ENCODE measurements around the gene CITED4. TPM values are rescaled to one million over a fixed set of nuclear protein-coding genes. Genes with fewer than 3 reads are reported as not detected.

Gene CITED4
- total RNA-seq, 2 experiments from 2014 or later: 13.1 to 15.0 TPM

DNA sequence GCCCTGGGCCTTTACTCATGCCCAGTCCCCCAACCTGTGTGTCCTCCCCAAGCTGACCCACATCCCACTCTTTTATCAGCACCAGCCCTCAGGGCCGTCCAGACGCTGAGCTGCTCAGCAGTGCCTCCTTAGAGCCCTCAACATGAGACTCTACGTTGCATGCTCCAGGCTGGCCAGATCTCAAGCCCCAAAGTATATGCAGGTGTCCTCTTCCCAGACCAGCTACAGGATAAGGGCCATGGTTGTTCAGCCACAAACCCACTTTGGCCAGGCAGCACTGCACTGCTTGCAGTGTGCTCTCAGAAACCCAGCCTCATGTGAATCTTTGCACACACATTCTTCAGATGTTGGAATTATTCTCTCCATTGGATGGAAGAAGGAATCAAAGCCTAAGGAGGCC, 6.0 kb downstream of the CITED4 start:
- Mint-ChIP-seq H3K27me3 (peaks cover 29% of the 10 kb centered on the region), H3K4me3 (no peak overlapping the region), H3K27ac (no peak overlapping the region), H3K9me3 (no peaks in the 10 kb centered on the region), H3K36me3 (no peaks in the 10 kb centered on the region), H3K4me1 (peaks cover 5% of the 10 kb centered on the region)
- ATAC-seq (ENCODE audit: low read depth) (no peak), DNase-seq (no peak)
- POLR2A ChIA-PET: no interaction called here

DNA sequence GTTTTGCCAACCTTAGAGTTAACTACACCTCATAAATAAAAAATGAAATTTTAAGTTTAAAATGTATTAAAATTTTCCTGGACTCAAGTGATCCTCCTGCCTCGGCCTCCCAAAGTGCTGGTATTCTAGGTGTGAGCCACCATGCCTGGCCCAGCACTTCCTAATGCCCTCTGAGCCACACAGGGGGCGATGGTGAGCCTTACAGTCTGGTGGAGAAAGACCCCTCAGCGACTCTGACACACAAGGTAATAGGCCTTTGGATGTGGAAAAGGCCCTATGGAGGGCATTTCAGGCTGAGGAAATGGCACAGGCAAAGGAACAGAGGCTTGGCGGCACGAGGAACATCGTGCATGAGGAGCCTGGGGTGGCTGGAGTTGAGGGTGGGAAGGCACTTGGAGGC, 6.7 kb downstream of the CITED4 start:
- POLR2A ChIA-PET: no interaction called here
- H3K27me3 Mint-ChIP-seq: peaks cover 24% of the 10 kb centered on the region
- H3K9me3 Mint-ChIP-seq: no peaks in the 10 kb centered on the region
- H3K36me3 Mint-ChIP-seq: no peaks in the 10 kb centered on the region
- H3K4me3 Mint-ChIP-seq: no peak overlapping the region
- DNase-seq (no peak), ATAC-seq (ENCODE audit: low read depth) (no peak)
- peaks cover 2% of the 10 kb centered on the region for H3K4me1 Mint-ChIP-seq
- no peak overlapping the region for H3K27ac Mint-ChIP-seq

DNA sequence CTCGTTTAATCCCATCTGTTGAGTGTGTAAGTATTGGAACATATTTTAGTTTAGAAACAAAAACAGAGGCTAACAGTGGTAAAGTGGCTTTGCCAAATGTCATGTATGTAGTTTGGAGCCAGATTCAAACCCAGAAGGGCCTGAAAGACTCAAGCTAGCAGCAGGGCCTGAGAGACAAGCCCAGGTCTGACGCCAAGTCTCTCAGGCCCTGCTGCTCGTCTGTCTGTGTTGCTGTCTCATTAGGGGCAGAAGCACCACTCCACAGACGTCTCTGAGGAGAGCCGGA, 8.3 kb downstream of the CITED4 start:
- Mint-ChIP-seq H3K4me3 (no peak overlapping the region), H3K36me3 (no peaks in the 10 kb centered on the region), H3K9me3 (no peaks in the 10 kb centered on the region), H3K4me1 (peaks cover 9% of the 10 kb centered on the region), H3K27me3 (peaks cover 7% of the 10 kb centered on the region), H3K27ac (no peak overlapping the region)
- ATAC-seq (ENCODE audit: low read depth): no peak
- DNase-seq: no peak
- POLR2A ChIA-PET: interaction anchor here (0.7 to 1.5 kb wide), 5 partner anchors 9 to 201 kb away, joined by 3 to 5 read pairs (median 4); partner anchors contain the start of gene CITED4

DNA sequence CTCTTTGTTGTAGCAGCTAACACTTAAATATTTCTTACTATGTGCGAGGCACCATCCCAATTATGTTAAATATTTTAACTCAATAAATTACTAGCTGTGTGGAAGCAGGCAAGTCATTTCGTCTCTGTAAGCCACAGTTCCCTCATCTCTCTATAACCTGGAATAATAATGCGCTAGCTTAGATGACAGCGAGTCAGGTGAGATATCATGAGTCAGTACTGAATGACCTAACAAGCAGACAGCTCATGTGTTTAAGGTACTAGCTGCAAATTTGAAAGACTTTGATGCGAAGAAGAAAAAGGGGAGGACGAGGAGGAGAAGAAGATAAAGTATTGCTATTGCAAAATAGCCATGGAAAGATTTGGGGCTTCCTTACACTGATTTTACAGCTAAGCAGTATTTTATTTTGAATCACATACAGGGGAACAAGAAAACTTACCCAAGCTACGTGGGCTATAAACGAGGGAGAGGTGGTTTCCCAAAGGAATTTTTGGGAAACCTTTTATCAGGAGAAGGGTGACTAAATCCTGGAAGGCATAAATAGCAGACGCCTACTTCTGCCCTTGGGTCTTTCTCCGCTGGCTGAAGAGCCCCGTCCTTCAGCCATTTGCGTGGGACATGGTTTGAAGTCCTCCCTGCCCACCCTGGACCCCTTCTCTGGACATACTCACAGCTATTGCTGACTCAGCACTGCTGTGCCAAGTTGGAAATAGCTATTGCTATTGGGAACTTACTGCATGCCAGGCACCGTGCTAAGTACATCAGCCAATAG, 8.9 kb downstream of the CITED4 start:
- Mint-ChIP-seq H3K4me3 (no peak overlapping the region), H3K27me3 (peaks cover 2% of the 10 kb centered on the region)
- POLR2A ChIA-PET: interaction anchor here (1.2 to 1.5 kb wide), 3 partner anchors 9 to 95 kb away, joined by 4 to 5 read pairs (median 5); partner anchors contain the start of gene CITED4

DNA sequence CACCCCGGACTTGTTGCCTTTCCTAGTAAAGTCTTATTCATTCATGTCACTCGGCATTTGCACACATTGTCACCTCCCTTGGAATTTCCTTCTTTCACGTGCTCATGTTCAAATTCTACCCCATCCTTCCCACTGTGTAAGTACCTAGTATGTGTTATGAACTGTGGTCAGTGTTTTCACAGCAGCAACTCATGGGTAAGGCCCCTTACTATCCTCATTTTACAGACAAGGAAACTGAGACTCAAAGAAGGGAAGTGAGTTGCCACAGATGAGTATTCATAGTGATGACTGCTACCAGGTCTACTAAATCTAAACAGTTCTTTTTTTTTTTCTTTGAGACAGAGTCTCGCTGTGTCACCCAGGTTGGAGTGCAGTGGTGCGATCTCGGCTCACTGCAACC, 10.5 kb downstream of the CITED4 start:
- Mint-ChIP-seq H3K27me3 (no peaks in the 10 kb centered on the region), H3K9me3 (no peaks in the 10 kb centered on the region), H3K36me3 (no peaks in the 10 kb centered on the region), H3K27ac (no peak overlapping the region), H3K4me3 (no peak overlapping the region), H3K4me1 (peaks cover 12% of the 10 kb centered on the region)
- DNase-seq (no peak), ATAC-seq (ENCODE audit: low read depth) (no peak)
- POLR2A ChIA-PET: no interaction called here

More for the DNA sequence above, 8.9 kb downstream of the CITED4 start:
- ATAC-seq (ENCODE audit: low read depth): no peak
- Mint-ChIP-seq H3K27ac (no peak overlapping the region), H3K9me3 (no peaks in the 10 kb centered on the region), H3K36me3 (no peaks in the 10 kb centered on the region), H3K4me1 (peaks cover 9% of the 10 kb centered on the region)
- DNase-seq: no peak

DNA sequence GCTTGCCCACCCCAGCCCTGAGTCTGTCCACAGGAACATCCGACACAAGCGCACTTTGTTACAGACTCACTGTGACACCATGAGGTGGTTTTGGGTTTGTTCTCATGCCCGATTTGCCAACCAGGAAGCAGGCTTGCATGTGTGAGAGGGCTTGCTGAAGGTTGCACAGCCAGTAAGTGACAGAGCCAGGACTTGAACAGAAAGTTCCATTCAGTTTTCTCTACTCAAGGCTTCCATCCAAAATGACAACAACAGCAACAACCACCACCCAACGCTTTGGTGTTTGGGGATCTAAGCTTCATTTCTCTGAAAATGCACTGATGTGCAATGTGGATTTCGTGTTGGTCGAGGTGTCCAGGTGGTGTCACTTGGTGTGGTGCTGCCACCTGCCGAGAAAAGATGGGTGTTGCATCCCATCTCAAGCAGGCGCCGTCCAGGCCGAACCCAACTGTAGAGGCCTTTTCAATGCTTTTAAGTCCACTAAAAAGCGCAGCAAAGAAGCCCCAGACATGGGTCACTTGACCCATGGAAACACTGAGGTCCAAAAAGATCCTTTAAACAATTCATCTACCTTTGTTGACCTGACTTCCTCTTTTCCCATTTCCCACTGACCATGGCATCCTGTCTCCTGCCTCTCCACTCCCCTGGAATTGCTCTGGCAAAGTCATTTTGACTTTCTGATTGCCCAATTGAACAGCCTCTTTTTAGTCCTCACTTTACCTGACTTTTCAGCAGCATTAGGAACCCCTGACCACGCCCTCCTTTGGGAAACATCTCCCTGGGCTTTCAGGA, 12.2 kb downstream of the CITED4 start:
- peak overlapping the region; percentile 62 for H3K4me3 Mint-ChIP-seq

DNA sequence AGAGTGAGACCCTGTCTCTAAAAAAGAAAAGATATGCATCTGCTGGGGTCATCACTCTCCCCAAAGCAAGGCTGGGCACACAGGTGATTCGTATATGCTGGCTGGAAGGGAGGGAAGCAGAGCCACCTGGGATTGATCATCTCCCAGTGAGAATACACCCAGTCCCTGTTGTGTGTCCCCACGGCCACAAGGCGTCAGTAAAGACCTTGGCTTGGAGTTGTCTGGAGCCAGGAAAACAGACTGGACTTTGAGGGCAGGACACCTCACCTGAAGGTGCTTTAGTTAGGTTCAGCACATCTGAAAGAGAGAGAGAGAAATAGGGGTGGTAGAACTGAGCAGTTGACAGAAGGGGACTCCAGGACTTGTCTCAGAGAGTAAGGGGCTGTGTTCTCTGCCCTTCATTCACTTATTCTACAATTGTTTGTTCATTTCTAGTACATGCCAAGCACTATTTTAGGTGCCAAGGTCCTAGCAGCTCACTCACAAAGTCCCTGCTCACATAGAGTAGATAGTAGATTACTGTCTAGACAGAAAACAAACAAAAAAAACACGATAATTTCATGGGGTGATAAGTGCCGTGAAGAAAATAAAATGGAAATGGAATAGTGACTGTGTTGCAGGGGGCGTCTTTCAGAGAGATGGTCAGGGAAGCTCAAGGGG, 13.5 kb downstream of the CITED4 start:
- peaks cover 18% of the 10 kb centered on the region for H3K4me1 Mint-ChIP-seq
- no peaks in the 10 kb centered on the region for H3K9me3 Mint-ChIP-seq
- peaks cover 5% of the 10 kb centered on the region for H3K36me3 Mint-ChIP-seq
- H3K4me3 Mint-ChIP-seq: no peak overlapping the region
- no peaks in the 10 kb centered on the region for H3K27me3 Mint-ChIP-seq
- no peak for DNase-seq
- no peak for ATAC-seq (ENCODE audit: low read depth)
- POLR2A ChIA-PET: interaction anchor here (0.6 to 2.8 kb wide), 3 partner anchors 23 to 157 kb away, joined by 3 to 15 read pairs (median 7); partner anchors contain the start of gene NFYC
- H3K27ac Mint-ChIP-seq: peak overlapping the region; percentile 51

More for the DNA sequence above, 12.2 kb downstream of the CITED4 start:
- no peaks in the 10 kb centered on the region for H3K27me3 Mint-ChIP-seq
- DNase-seq: peak; percentile 83
- no peaks in the 10 kb centered on the region for H3K36me3 Mint-ChIP-seq
- H3K27ac Mint-ChIP-seq: peak overlapping the region; percentile 86
- peak; percentile 87 for ATAC-seq (ENCODE audit: low read depth)
- no peaks in the 10 kb centered on the region for H3K9me3 Mint-ChIP-seq
- H3K4me1 Mint-ChIP-seq: peaks cover 14% of the 10 kb centered on the region
- POLR2A ChIA-PET: interaction anchor here (2.0 to 2.8 kb wide), 2 partner anchors 76 to 158 kb away, joined by 7 to 15 read pairs; partner anchors contain the start of gene NFYC

DNA sequence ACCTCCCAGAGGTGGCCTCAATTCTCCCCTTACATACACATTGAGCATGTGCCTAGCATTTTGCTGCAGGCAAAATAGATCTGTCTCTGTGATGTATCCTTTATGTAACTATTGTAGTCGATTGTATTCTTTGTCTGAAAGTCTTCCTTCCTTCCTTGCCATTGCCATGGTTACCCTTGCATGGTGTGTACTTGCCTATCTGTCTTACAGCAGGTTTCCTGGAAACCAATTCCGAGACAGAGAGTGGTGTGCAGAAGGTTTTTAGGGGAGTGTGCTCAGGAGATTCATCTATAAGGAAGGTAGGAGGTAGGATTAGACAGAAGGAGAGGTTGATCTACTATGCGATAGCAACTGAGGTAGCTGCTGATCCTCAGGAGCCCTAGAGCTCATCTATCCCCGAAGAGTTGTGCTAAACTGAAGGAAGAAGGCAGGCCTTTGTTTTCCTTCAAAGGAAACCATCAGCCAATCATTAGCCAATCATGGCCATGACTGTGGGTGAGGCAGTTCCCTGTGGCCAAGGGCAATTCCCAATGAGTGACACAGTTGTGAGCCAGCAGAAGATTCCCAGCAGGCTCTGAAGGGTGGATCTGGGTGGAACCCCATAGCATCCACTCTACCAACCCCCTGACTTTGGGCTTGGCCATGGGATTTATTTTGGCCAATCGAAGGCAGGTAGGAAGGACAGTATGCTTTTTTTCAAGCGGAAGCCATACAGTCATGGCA, 15.0 kb downstream of the CITED4 start:
- peaks cover 20% of the 10 kb centered on the region for H3K4me1 Mint-ChIP-seq
- H3K36me3 Mint-ChIP-seq: peaks cover 13% of the 10 kb centered on the region
- ATAC-seq (ENCODE audit: low read depth) (no peak), DNase-seq (no peak)
- peaks cover 5% of the 10 kb centered on the region for H3K9me3 Mint-ChIP-seq
- POLR2A ChIA-PET: no interaction called here
- no peaks in the 10 kb centered on the region for H3K27me3 Mint-ChIP-seq
- H3K4me3 Mint-ChIP-seq: no peak overlapping the region
- no peak overlapping the region for H3K27ac Mint-ChIP-seq

DNA sequence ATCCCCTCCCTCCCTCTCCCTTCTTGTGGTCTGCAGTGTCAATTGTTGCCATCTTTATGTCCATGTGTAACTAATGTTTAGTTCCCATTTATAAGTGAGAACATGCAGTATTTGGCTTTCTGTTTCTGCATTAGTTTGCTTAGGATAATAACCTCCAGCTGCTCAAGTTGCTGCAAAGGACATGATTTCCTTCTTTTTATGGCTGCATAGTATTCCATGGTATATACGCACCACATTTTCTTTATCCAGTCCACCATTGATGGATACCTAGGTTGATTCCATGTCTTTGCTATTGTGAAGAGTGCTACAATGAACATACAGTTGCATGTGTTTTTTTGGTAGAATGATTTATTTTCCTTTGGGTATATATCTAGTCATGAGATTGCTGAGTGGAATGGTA, 16.3 kb downstream of the CITED4 start:
- no peak overlapping the region for H3K27ac Mint-ChIP-seq
- peaks cover 13% of the 10 kb centered on the region for H3K36me3 Mint-ChIP-seq
- H3K27me3 Mint-ChIP-seq: no peaks in the 10 kb centered on the region
- DNase-seq (no peak), ATAC-seq (ENCODE audit: low read depth) (no peak)
- H3K9me3 Mint-ChIP-seq: peaks cover 5% of the 10 kb centered on the region
- H3K4me3 Mint-ChIP-seq: peak overlapping the region; percentile 75
- H3K4me1 Mint-ChIP-seq: peaks cover 27% of the 10 kb centered on the region
- POLR2A ChIA-PET: interaction anchor here (1.1 kb wide), 1 partner anchor 134 kb away, joined by 4 read pairs; the partner anchor contains the start of gene CTPS1

DNA sequence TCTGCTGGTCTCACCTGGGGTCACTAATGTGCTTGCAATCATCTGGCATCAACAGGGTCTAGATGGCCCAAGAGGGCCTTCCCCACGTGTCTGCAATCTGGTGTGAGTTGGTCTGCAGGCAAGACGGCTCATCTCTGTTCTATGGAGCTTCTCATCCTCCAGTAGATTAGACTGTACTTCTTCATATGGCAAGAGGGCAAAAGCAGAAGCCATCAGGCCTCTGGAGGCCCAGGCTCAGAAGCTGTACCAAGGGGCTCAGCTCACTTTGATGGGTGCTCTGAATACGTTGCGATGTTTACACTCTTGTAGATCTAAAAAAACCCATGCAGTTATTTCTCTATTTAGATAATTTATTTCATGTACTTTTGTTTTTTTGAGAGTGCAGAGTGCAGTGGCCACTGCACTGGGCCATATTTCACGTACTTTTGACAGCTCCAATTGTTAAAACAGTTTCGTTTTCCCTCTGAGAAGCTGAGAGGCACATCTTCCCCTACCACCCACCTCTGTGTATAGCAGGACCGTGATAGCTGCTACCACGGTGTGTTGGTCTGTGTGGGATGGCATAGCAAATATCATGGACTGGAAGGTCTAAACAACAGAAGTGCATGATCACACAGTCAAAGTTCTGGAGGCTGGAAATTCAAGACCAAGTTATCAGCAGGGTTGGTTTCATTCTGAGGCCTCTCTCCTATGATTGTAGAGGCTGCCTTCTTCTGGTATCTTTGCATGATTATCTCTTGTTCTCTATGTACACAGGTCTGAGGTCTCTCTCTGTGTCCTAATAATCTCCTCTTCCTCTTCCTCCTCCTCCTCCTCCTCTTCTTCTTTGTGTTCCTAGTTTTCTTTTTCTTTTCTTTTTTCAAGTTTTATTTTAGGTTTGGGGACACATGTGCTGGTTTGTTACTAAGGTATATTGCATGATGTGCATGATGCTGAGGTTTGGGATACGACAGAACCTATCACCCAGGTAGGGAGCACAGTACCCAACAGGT, 17.0 kb downstream of the CITED4 start:
- H3K4me1 Mint-ChIP-seq: peaks cover 33% of the 10 kb centered on the region
- no peaks in the 10 kb centered on the region for H3K27me3 Mint-ChIP-seq
- ATAC-seq (ENCODE audit: low read depth): peak; percentile 24
- H3K9me3 Mint-ChIP-seq: peaks cover 5% of the 10 kb centered on the region
- H3K4me3 Mint-ChIP-seq: peak overlapping the region; percentile 75
- POLR2A ChIA-PET: interaction anchor here (0.5 to 1.2 kb wide), 7 partner anchors 16 to 154 kb away, joined by 3 to 8 read pairs (median 4); partner anchors contain the start of genes CTPS1 and NFYC
- no peak for DNase-seq
- H3K36me3 Mint-ChIP-seq: peaks cover 13% of the 10 kb centered on the region
- peak overlapping the region; percentile 87 for H3K27ac Mint-ChIP-seq

DNA sequence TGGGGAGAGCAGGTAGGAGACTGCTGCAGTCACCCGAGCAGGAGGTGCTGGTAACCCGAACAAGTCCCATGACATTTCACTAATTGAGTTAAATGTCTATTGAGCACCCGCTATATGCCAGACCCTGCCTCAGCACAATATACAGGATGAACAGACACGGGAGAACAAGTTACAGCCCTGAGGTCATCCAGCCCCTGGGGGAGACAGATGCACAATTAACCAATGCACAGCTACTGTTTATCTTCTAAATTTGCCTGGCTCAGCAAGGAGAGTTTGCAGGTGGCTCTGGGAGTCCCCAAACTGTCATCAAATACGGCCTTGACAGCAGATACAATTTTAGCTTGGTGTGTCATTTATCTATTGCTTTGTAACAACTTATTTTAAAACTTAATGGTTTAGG, 18.1 kb downstream of the CITED4 start:
- H3K4me1 Mint-ChIP-seq: peaks cover 37% of the 10 kb centered on the region
- ATAC-seq (ENCODE audit: low read depth): no peak

DNA sequence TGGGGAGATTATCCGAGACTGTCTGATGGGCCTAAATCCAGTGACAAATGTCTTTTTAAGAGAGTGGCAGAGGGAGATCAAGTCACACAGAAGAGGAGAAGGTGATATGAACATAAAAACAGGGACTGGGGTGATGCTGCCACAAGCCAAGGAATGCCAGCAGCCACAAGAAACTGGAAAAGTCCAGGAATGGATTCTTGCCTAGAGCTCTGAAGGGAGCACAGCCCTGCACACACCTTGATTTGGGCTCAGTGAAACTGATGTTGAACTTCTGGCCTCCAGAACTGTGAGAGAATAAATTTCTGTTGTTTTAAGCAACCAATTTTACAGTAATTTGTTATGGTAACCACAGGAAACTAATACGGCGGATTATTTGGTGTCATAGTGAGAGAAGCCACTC, 19.5 kb downstream of the CITED4 start:
- Mint-ChIP-seq H3K9me3 (peaks cover 5% of the 10 kb centered on the region), H3K27me3 (no peaks in the 10 kb centered on the region), H3K27ac (no peak overlapping the region), H3K4me3 (no peak overlapping the region), H3K4me1 (peaks cover 37% of the 10 kb centered on the region), H3K36me3 (peaks cover 13% of the 10 kb centered on the region)
- POLR2A ChIA-PET: interaction anchor here (2.0 kb wide), 1 partner anchor 10 kb away, joined by 5 read pairs; no protein-coding TSS in a partner anchor
- no peak for DNase-seq
- no peak for ATAC-seq (ENCODE audit: low read depth)

More for the DNA sequence above, 18.1 kb downstream of the CITED4 start:
- Mint-ChIP-seq H3K27ac (peak overlapping the region; percentile 31), H3K9me3 (peaks cover 5% of the 10 kb centered on the region), H3K4me3 (no peak overlapping the region), H3K27me3 (no peaks in the 10 kb centered on the region), H3K36me3 (peaks cover 13% of the 10 kb centered on the region)
- DNase-seq: no peak
- POLR2A ChIA-PET: interaction anchor here (0.8 kb wide), 1 partner anchor 153 kb away, joined by 3 read pairs; the partner anchor contains the start of gene NFYC

All from activated naive CD8-positive, alpha-beta T cell treated with anti-CD3 and anti-CD28 coated beads, Interleukin-2, amount 10 ng/mL, durations not matched to agents 7 days and 5 days (primary cell).